Measurements from ENCODE around the gene OR10R2. TPM values are rescaled to one million over a fixed set of nuclear protein-coding genes. Genes with fewer than 3 reads are reported as not detected.
"Not testable (repeated sequence)": the region's sequence is repeated elsewhere in the genome, so short reads cannot be mapped to it uniquely, and the experiment has no call there.

OR10R2 gene, protein sequence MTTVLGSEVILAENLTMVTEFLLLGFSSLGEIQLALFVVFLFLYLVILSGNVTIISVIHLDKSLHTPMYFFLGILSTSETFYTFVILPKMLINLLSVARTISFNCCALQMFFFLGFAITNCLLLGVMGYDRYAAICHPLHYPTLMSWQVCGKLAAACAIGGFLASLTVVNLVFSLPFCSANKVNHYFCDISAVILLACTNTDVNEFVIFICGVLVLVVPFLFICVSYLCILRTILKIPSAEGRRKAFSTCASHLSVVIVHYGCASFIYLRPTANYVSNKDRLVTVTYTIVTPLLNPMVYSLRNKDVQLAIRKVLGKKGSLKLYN
- not detected in 2 replicates for total RNA-seq (2014; rRNA removed; shearing (Covaris generic))
- polyA plus RNA-seq (2015; cell fraction: cytosol; rRNA removed): not detected in 2 replicates
- not detected in 2 replicates for polyA plus RNA-seq (2015; cell fraction: nucleus; rRNA removed)

DNA sequence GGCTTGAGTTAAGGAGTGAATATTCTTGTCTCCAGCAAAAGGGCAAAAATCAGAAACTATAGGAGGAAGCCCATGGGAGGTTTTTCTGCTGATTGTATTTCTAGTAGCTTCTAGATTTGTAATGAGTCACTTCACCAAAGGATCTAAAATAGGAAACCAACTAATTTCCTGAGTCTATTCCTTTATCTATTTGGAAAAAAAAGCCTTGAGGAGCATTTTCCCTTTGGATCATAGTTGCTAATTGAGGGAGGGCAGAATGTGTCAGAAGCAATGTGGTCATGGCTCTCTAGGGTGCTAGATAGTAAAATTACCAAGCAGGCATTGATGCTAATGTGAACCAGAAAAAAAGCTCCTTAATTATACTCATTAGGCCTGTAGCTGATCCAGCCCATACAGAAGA is at the start of gene OR10R2:
Gene OR10R2 (plus strand): TSS at position 301 of the 400 bp plus-strand sequence. CDS start 106 bp downstream, outside the sequence.
- no peak for DNase-seq (ENCODE audit: low read depth)

DNA sequence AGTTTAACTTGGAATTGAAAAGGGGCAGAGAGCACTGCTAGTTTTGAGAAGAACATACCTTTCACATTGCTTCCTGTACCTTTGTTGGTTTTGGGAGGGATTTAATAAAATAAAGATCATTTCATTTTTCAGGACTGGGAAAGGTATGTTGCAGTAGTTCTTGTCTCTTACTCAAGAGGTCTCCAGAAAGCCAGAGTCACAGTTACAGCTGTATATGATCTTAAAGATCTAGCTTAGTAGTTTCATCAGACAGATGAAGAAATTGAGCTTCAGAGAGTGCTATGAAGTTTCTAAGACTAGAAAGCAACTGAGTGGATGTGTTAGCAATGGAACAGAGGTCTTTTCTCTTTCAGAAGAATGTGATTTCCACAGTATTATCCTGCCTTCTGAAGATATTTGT is 47.0 kb upstream of the OR10R2 start:
- no peak for DNase-seq (ENCODE audit: low read depth)

DNA sequence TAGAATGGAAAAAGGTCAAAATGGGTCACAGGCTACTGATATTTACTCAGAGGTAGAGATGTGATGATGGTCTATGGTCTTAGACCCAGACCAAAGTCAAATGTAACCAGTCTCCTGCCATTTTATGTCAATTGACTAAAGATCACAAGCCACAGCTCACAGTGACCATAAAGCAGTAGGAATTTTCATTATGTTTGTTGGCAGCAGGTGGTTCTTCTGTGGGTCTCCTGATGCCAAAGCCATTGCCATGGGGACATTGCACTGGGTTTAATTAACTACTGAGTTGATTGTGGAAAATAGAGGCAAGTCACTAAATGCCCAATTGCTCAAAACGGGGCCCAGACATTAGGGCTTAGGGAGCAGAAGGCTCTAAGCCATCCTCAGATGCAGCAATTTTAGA is 45.9 kb upstream of the OR10R2 start, which contains the start of gene OR10K2:
Gene OR10K2 (minus strand): TSS at position 101 of the 400 bp plus-strand sequence. CDS start 5,371 bp downstream, outside the sequence.
- no peak for DNase-seq (ENCODE audit: low read depth)

DNA sequence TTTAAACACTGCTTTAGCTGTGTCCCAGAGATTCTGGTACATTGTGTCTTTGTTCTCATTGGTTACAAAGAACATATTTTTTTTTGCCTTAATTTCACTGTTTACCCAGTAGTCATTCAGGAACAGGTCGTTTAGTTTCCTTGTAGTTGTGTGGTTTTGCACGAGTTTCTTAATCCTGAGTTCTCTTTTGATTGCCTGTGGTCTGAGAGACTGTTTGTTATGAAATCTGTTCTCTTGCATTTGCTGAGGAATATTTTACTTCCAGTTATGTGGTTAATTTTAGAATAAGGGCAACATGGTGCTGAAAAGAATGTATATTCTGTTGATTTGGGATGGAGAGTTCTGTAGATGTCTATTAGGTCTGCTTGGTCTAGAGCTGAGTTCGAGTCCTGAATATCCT is 41.9 kb upstream of the OR10R2 start:
- not testable (repeated sequence) for DNase-seq (ENCODE audit: low read depth)

DNA sequence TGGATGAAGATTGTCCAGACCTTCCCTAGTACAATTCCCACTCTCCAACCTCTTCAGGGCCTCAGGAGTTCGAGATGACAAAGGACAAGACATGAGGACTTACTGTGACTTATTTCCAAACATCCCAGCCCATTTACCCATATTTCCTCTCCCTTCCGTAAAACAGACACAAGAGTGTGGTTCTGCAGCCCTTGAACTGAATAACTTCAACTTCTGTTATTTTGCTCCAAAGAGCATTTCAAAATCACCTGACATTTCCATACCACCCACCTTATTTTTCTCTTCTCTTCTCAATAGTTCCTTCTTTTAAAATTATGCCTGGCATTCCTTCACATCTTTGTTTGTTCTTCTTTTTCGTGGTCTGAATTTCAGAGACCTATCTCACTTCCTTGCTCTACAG is 37.3 kb upstream of the OR10R2 start:
- no peak for DNase-seq (ENCODE audit: low read depth)

DNA sequence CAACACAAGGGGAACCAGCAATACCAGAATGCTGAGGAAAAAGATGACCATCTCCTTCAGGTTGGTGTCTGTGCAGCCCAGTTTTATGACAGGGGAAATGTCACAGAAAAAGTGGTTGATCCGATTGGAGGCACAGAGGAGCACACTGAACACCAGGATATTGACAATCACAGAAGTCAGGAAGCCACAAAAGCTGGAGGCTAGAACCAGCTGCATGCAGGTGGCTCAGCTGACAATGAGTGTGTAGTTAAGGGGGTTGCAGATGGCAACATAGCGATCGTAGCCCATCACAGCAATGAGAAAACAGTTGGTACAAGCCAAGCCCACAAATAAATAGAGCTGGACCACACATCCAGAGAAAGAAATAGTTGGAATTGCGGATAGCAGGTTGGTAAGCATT is 26.6 kb upstream of the OR10R2 start:
- no peak for DNase-seq (ENCODE audit: low read depth)

DNA sequence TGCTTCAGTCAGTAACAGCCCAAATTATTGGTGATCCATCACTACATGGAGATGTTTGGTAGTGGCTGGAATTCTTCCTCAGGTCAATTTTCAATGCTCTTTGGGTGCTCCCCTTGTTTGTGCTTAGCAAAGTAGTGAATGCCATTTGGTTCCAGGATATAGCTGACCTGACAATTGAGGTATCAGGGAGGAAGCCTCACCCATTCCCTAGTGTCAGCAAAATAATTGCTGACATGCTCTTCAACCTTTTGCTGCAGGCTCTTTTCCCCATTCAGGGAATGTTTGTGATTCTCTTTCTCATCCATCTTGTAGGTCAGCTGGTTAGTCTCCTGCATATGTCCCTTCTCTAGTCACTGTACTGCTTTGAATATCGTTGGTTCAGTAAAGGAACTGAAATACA is 17.5 kb upstream of the OR10R2 start:
- no peak for DNase-seq (ENCODE audit: low read depth)

DNA sequence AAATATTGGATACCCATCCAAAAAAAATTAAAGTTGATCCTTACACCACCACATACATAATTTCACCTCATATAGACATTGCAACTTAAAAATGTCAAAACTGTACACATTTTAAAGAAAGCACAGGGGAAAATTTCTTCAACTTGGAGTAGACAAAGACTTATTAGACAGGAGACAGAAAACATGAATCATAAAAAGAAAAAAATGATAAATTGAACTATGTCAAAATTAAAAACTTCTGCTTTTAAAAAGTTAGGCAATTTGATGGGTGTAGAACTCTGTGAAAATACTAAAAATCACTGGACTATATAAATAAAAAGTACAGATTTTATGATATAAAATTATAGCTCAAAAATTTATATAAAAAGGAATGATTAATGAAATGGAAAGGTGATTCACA is 14.8 kb upstream of the OR10R2 start:
- no peak for DNase-seq (ENCODE audit: low read depth)

DNA sequence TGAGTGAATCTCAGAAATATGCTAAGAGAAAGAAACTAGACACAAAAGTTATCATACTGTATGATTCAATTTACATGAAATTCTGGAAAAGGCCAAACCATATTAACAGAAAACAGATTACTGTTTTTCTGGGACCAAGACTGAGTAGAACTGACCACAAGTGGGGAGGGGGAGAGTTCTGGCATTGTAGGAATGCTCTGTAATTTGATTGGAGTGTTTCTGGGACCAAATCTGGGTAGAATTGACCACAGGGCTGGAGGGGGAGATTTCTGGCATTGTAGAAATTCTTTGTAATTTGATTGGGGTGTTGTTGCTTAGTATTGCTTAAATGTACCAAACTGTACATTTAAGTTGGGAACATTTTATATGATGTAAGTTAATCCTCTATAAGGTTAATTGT is 13.8 kb upstream of the OR10R2 start:
- DNase-seq (ENCODE audit: low read depth): no peak

DNA sequence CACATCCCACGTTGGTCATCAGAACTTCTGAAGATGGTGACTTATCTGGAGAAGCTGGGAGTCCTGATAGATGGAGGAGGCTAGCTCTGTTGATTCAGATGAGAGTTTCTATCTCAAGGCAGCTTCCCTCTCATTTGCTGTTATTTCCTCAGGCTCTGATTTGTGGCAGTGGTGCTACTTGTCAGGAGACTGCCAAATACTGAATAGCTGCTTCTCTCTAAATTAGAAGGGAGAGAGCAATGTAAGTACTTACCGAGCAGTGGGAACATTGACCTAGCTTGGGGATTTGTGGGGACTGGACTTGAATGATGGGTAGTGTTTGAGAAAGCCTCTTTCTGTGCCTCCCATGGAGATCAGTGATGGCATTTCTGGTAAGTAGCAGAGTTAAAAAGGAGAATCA is 10.5 kb upstream of the OR10R2 start, which contains the start of gene OR10K1:
Gene OR10K1 (plus strand): TSS at position 301 of the 400 bp plus-strand sequence. CDS start 3,728 bp downstream, outside the sequence.
- no peak for DNase-seq (ENCODE audit: low read depth)

DNA sequence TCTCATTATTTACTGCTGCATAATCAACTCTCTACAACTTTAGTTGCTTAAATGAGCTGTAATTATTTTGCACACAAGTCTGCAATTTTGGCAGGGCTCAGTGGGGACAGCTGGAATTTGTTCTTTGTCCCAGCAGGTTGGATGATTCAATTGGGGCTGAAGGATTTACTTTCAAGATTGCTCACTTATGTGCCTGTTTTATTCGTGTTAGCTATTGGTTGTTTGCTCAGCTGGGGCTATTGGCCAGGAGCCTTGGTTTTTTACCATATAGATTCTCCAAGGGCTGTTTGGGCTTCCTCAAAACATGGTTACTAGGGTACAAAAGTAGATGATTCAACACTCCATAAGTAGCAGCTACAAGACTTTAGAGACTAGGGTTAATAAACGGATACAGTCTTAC is 13.4 kb downstream of the OR10R2 start:
- DNase-seq (ENCODE audit: low read depth): no peak

DNA sequence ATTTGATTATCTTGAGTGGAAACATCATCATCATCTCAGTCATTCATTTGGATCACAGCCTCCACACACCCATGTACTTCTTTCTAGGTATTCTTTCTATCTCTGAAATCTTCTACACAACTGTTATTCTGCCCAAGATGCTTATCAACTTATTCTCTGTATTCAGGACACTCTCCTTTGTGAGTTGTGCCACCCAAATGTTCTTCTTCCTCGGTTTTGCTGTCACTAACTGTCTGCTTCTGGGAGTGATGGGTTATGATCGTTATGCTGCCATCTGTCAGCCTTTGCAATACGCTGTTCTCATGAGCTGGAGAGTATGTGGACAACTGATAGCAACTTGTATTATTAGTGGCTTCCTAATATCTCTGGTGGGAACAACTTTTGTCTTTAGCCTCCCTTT is 19.3 kb downstream of the OR10R2 start:
- no peak for DNase-seq (ENCODE audit: low read depth)

DNA sequence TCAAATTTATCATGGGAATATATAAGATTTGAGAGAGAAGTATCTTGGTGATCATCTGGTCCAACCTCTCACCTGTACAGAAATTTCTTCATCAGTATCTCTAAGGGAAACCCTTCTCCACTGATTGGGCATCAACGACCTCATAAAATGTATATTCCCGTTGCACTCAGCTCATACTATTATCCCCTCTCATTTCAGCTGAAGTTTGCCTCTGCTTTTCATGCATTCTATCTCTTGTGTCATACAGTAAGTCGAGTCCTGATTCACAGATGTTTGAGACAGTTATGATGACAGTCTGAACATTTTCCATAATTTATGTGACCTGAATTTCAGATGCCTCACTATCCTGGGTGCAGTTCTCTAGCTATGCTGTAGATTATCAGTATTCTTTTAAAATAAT is 21.0 kb downstream of the OR10R2 start:
- DNase-seq (ENCODE audit: low read depth): no peak

DNA sequence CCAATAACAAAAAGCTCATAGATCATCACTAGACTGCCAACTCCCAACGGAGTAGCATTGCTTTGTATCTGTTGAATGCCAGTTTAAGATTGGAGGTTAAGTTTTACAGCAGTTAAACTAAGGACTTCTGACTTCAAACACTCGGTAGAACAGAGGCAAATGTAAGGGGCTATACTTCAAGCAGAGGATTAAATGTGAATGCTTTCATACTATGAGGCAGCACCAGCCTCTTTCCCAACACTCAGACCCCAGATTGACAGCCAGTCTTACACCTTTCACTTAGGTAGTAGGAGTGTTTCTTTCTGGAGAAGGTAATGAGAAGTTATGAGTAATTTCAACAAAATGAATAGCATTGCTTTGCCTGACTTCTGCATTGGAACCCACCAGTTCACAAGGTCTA is 22.8 kb downstream of the OR10R2 start:
- no peak for DNase-seq (ENCODE audit: low read depth)

DNA sequence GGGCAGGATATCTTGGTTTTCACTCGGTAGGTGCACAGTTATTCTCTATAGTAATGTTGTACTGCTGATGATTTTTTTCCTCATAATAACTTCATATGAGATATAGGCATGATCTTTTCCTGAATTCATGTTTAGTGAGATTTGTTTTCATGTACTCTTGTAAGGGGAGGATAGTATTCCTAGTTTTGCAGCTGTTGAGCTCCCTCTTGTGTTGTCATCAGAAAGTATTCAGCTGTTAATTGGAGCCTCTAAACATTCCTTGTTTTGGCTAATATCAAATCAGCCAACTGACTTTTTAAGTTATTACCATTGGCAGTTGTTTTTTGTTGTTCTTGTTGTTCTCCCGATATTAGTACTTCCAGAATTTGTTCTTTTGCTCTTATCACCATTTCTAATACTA is 24.4 kb downstream of the OR10R2 start:
- peak; percentile 5 for DNase-seq (ENCODE audit: low read depth)

DNA sequence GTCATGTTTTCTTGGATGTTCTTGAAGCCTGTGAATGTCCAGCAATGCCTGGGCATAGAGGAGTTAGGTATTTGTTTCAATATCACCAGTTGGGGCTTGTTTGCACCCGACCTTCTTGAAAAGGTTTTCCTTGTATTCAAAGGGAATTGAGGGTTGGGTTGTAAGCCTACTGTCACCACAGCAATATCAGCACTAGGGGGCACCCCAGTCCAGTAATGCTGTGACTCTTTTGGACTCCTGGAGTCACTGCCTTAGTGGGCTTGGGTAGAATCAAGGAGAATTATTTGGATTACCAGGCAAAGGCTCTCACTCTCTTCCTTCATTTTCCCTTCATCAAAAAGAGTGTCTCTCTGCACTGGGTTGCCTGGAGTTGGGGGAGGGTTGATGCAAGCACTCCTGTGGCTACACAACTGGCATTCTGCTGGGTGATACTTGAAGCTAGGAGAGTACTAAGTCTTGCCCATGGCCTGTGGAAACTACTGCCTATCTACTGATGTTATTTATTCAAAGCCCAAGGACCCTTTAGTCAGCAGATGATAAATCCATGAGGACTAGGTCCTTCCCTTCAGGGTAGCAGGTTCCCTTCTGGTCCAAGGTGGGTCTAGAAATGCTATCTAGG is 34.5 kb downstream of the OR10R2 start:
- DNase-seq (ENCODE audit: low read depth): peak; percentile 36

DNA sequence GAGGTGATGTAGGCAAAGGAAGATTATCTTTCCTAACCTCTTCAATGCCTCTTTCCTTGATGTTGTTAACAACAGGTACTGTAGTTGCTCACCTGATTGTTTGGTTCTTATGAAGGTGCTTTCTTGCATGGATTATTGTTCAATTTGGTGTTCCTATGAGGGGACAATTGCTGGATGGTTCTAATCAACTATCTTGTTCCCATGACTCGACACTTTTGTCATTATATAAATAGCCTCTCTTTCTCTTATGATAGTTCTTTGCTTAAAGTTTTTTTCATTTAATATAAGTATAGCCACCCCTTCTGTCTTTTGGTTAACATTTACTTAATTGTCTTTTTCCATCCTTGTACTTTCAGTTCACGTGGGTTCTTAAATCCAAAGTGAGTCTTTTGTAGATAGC is 35.5 kb downstream of the OR10R2 start:
- no peak for DNase-seq (ENCODE audit: low read depth)

DNA sequence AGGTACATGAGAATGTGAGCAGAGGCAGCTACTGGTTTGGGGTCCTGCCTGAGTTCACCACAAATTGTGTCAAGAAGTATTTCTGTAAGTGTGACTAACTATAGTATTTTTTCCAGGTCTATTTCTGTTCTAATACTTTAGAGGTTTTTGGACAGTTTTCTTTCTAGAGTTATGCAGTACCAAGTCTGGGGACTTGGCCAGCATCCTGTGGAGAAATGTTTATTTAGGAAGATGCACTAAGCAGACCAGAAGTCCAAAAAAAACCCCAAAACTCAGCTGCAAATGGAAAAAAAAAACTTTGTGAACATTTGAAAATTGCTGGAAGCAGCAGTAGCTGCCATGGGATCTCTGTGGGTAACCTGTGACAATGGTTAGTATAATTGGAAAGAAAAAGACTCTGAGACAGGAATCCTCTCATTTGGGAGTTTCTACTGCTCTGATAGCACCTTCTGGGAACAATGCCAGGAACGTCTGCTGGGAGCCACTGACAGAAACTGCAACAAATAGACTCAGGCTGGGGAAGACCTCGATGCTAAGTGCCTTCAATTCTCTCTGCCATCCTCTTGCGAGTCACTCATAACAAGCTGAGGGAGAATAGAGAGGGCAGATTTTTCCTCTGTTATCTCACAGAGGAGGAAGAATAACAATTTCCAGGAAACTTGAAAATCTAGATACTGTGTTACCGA is 37.6 kb downstream of the OR10R2 start:
- no peak for DNase-seq (ENCODE audit: low read depth)

DNA sequence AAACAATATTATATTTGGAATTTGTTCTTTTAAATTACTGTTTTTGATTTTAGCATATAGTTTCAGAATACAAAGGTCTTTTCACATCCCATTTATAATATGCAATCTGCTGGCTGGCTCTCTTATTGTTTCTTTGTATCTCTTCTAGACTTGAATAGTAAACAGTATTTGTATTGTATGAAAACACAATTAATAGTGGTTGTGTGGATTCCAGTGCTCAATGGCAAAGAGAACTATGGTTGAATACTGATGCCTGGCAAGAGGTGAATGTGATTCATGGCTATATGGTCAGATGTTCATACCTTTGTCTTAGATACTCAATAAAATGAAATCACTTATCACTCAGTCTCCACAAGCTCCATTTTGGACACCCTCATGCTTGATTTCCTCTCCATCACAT is 44.9 kb downstream of the OR10R2 start:
- no peak for DNase-seq (ENCODE audit: low read depth)

DNA sequence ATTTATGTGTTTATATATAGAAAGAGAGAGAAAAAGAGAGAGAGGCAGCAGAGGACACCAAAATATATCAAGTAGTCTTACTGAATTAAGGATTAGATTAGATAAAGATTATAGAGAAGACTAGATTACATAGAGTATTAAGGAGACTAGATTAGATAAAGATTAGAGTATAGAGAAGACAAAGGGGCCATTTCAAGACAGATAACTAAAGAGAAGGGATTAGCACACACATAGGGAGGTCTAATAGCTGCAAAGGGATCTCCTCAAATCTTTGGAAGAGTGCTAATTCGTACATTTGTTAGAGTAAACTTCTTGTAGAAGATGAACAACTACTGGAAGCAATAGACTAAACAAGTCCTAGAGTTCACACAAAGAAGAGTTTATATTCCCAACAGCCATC is 48.0 kb downstream of the OR10R2 start:
- no peak for DNase-seq (ENCODE audit: low read depth)

DNA sequence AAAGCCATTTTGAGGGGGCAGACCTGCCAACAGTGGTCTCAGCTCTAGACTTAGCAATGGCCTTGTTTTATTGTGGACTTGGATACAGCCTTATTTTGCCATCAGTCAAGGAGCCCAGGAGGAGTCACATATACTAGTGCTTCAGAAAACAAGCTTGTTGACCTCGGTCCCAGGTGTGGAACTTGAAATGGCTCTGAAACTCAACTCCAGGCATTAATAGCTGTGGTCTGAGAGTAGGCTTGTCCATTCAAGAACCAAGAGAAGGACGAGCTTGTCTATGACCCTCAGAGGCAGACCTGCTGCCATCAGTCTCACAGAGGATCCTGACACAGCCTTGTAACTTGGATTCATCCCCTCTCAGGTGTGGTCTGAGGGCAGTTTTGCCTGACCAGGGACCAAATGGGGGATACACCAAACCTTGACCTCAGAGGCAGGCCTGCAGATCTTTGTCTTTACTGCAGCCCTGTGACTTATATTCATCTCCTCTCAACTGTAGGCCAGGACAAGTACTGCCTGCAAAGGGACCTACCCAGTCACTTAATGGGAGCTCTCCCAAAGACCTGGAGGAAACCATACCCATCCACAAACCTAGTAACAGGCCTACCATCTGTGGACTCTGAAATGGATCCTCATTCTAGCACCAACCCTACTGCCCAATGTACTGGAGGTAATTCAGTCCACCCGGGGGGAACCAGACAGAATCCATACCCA is 49.1 kb downstream of the OR10R2 start:
- DNase-seq (ENCODE audit: low read depth): no peak
